IPS-15b (cell line): ENCODE results near the gene LAT.

Source experiments
- H3K27me3 ChIP-seq: one replicate; pipeline ENCODE4 v1.6.1; 2013; ENCODE audit warnings: low read length; ENCODE audit not compliant: control insufficient read depth, insufficient read depth
- H3K36me3 ChIP-seq: one replicate; pipeline ENCODE4 v1.6.1; 2013; ENCODE audit warnings: low read length; ENCODE audit not compliant: control insufficient read depth, insufficient read depth
- H3K4me1 ChIP-seq: one replicate; pipeline ENCODE4 v1.6.1; 2013; ENCODE audit warnings: mild to moderate bottlenecking, low read length; ENCODE audit not compliant: control insufficient read depth, insufficient read depth
- H3K4me3 ChIP-seq: one replicate; pipeline ENCODE4 v1.5.1; 2013; ENCODE audit warnings: low read depth, low read length
- H3K9ac ChIP-seq: one replicate; pipeline ENCODE4 v1.6.1; 2013; ENCODE audit warnings: low read depth, mild to moderate bottlenecking, low read length
- H3K9me3 ChIP-seq: one replicate; pipeline ENCODE4 v1.6.1; 2013; ENCODE audit warnings: mild to moderate bottlenecking, low read length; ENCODE audit not compliant: control insufficient read depth, insufficient read depth

Gene LAT

GRCh38 chr16:29011851-29012250 is 27.0 kb downstream of the LAT start:
- H3K27me3 ChIP-seq, result no peaks in the 10 kb centered on the region
- no peak overlapping the region for H3K9ac ChIP-seq
- H3K4me3 ChIP-seq, result no peak overlapping the region
- no peaks in the 10 kb centered on the region for H3K36me3 ChIP-seq
- H3K9me3 ChIP-seq, result no peaks in the 10 kb centered on the region
- H3K4me1 ChIP-seq, result no peaks in the 10 kb centered on the region

GRCh38 chr16:29012913-29013553 is 28.2 kb downstream of the LAT start:
- no peaks in the 10 kb centered on the region for H3K9me3 ChIP-seq
- H3K9ac ChIP-seq, result no peak overlapping the region
- no peak overlapping the region for H3K4me3 ChIP-seq
- H3K36me3 ChIP-seq, result no peaks in the 10 kb centered on the region
- H3K4me1 ChIP-seq, result no peaks in the 10 kb centered on the region
- H3K27me3 ChIP-seq, result no peaks in the 10 kb centered on the region

- H3K4me1 ChIP-seq, result no peaks in the 10 kb centered on the region
- H3K9me3 ChIP-seq, result no peaks in the 10 kb centered on the region
- H3K4me3 ChIP-seq, result no peak overlapping the region
- H3K27me3 ChIP-seq, result no peaks in the 10 kb centered on the region
- no peaks in the 10 kb centered on the region for H3K36me3 ChIP-seq
- H3K9ac ChIP-seq, result no peak overlapping the region
Measured at GRCh38 chr16:29014561-29015069, 29.8 kb downstream of the LAT start.

GRCh38 chr16:29022196-29022595 is 37.3 kb downstream of the LAT start:
- Histone ChIP-seq H3K4me1 (no peaks in the 10 kb centered on the region), H3K9ac (no peak overlapping the region), H3K9me3 (no peaks in the 10 kb centered on the region), H3K36me3 (no peaks in the 10 kb centered on the region), H3K4me3 (no peak overlapping the region), H3K27me3 (no peaks in the 10 kb centered on the region)

- no peaks in the 10 kb centered on the region for H3K27me3 ChIP-seq
- no peaks in the 10 kb centered on the region for H3K4me1 ChIP-seq
- H3K9me3 ChIP-seq, result no peaks in the 10 kb centered on the region
- no peak overlapping the region for H3K9ac ChIP-seq
- H3K4me3 ChIP-seq, result no peak overlapping the region
- no peaks in the 10 kb centered on the region for H3K36me3 ChIP-seq
Measured at GRCh38 chr16:29023279-29024277, 38.7 kb downstream of the LAT start.

- H3K27me3 ChIP-seq, result no peaks in the 10 kb centered on the region
- no peak overlapping the region for H3K9ac ChIP-seq
- H3K4me1 ChIP-seq, result peaks cover 4% of the 10 kb centered on the region
- H3K36me3 ChIP-seq, result no peaks in the 10 kb centered on the region
- H3K4me3 ChIP-seq, result no peak overlapping the region
- no peaks in the 10 kb centered on the region for H3K9me3 ChIP-seq
Measured at GRCh38 chr16:29024278-29024677, 39.4 kb downstream of the LAT start.

- Histone ChIP-seq H3K4me3 (no peak overlapping the region), H3K27me3 (no peaks in the 10 kb centered on the region), H3K9me3 (no peaks in the 10 kb centered on the region), H3K4me1 (peaks cover 4% of the 10 kb centered on the region), H3K9ac (no peak overlapping the region), H3K36me3 (no peaks in the 10 kb centered on the region)
Measured at GRCh38 chr16:29025218-29025617, 40.4 kb downstream of the LAT start.

- Histone ChIP-seq H3K36me3 (no peaks in the 10 kb centered on the region), H3K9ac (no peak overlapping the region), H3K4me1 (peaks cover 4% of the 10 kb centered on the region), H3K9me3 (no peaks in the 10 kb centered on the region), H3K27me3 (no peaks in the 10 kb centered on the region), H3K4me3 (no peak overlapping the region)
Measured at GRCh38 chr16:29025735-29026134, 40.9 kb downstream of the LAT start.

- Histone ChIP-seq H3K4me3 (no peak overlapping the region), H3K4me1 (peaks cover 4% of the 10 kb centered on the region), H3K9me3 (no peaks in the 10 kb centered on the region), H3K36me3 (no peaks in the 10 kb centered on the region), H3K9ac (no peak overlapping the region), H3K27me3 (no peaks in the 10 kb centered on the region)
Measured at GRCh38 chr16:29028457-29029167, 43.8 kb downstream of the LAT start.

- Histone ChIP-seq H3K4me3 (no peak overlapping the region), H3K36me3 (no peaks in the 10 kb centered on the region), H3K9me3 (no peaks in the 10 kb centered on the region), H3K4me1 (peaks cover 4% of the 10 kb centered on the region), H3K27me3 (no peaks in the 10 kb centered on the region), H3K9ac (no peak overlapping the region)
Measured at GRCh38 chr16:29029168-29029994, 44.5 kb downstream of the LAT start.
